Measurements from ENCODE around the gene BRF1.

- TF ChIP-seq ZNF550 (CRISPR knock-in tag; IDR thresholded peaks at IDR 0.05; ENCODE audit: borderline replicate concordance) (no peak), POLR2A (IDR thresholded peaks at IDR 0.05; ENCODE audit: insufficient read depth in 1 of 2, low read depth in 2 of 2, low read length in 2 of 2) (no peak), EP300 (IDR thresholded peaks at IDR 0.05; ENCODE audit: low read depth in 2 of 2, low read length in 2 of 2) (no peak), EP300 (CRISPR knock-in tag; IDR thresholded peaks at IDR 0.05; ENCODE audit: borderline replicate concordance) (no peak), MAFF (IDR thresholded peaks at IDR 0.05; ENCODE audit: low read depth, low read length) (no peak)
These were observed 15.8 kb upstream of the BRF1 start for GRCh38 chr14:105316577-105316941.

Measured in HepG2 (cell line).